Testis (tissue), 3 donors: Measurements from ENCODE around the gene RASA1. TPM values are rescaled to one million over a fixed set of nuclear protein-coding genes. Genes with fewer than 3 reads are reported as not detected.

Experiments used
- DNase-seq: peaks from one replicate; pipeline ENCODE4 v3.0.0-alpha.2; 2019
- H3K27ac ChIP-seq, 2 donors: fragments of 200-600 bp; sonication (generic); one replicate each; pipeline ENCODE4 v1.5.1; 2019
- H3K27me3 ChIP-seq: fragments of 200-600 bp; sonication (generic); one replicate; pipeline ENCODE4 v1.5.1; 2019
- H3K36me3 ChIP-seq: fragments of 200-600 bp; sonication (generic); one replicate; pipeline ENCODE4 v1.5.1; 2017; ENCODE audit warnings: low read depth; ENCODE audit errors: missing control alignments
- H3K4me1 ChIP-seq: fragments of 200-600 bp; sonication (generic); one replicate; pipeline ENCODE4 v1.5.1; 2019
- H3K4me3 ChIP-seq, 2 donors: fragments of 200-600 bp; sonication (generic); one replicate each; pipeline ENCODE4 v1.5.1; 2017 to 2019
- H3K9me3 ChIP-seq: fragments of 200-600 bp; sonication (generic); one replicate; pipeline ENCODE4 v1.5.1; 2017
- POLR2A ChIP-seq: fragments of 450-650 bp; IDR thresholded peaks from one replicate; pipeline ENCODE4 v1.6.1; 2017; ENCODE audit warnings: antibody characterized with exemption, mild to moderate bottlenecking, moderate library complexity
- WGBS, 2 donors: methylation state at CpG; one replicate each; pipeline ENCODE4 v1.1.5; 2018; 5-methylcytosine and 5-hydroxymethylcytosine counted together
- intact Hi-C: fragments of 100-400 bp; cut with DNase I; formaldehyde crosslinking; loops from one replicate; pipeline ENCODE4 v1.15.1; 2023; ENCODE audit warnings: low total_unique reads
- polyA plus RNA-seq: library from polyadenylated mRNA; stranded (reverse); fragments of 350-450 nt; fragmentation: Illumina TruSeq; extraction: RNeasy Lipid Tissue Mini Kit (QIAGEN cat#74804); gene quantifications from one replicate; pipeline ENCODE4 v1.2.3, GENCODE V29; 2014; ENCODE audit warnings: low read depth, low replicate concordance; ENCODE audit not compliant: insufficient read depth
- total RNA-seq, 2 donors: library from RNA; depleted of rRNA; stranded (reverse); fragments of >200 nt; gene quantifications; one replicate each; pipeline ENCODE4 v1.2.3, GENCODE V29; 2016
- TF ChIP-seq, protein P1 (sequence below), 3 experiments: fragments of 450-650 bp in 2 of 3; fragments of 200-600 bp in 1 of 3; sonication (generic) in 1 of 3; IDR thresholded peaks; one replicate each; pipeline ENCODE4 v1.5.1; 2016 to 2019; ENCODE audit warnings: antibody characterized with exemption in 3 of 3, mild to moderate bottlenecking in 2 of 3, moderate library complexity in 1 of 3

The RASA1 gene
- total and polyA plus RNA-seq, 3 donors from 2014 or later = 45.9 to 65.2 (median 61.1) TPM

- TF ChIP-seq, protein P1, sequence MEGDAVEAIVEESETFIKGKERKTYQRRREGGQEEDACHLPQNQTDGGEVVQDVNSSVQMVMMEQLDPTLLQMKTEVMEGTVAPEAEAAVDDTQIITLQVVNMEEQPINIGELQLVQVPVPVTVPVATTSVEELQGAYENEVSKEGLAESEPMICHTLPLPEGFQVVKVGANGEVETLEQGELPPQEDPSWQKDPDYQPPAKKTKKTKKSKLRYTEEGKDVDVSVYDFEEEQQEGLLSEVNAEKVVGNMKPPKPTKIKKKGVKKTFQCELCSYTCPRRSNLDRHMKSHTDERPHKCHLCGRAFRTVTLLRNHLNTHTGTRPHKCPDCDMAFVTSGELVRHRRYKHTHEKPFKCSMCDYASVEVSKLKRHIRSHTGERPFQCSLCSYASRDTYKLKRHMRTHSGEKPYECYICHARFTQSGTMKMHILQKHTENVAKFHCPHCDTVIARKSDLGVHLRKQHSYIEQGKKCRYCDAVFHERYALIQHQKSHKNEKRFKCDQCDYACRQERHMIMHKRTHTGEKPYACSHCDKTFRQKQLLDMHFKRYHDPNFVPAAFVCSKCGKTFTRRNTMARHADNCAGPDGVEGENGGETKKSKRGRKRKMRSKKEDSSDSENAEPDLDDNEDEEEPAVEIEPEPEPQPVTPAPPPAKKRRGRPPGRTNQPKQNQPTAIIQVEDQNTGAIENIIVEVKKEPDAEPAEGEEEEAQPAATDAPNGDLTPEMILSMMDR (IDR thresholded peaks at IDR 0.05) = no peak
- TF ChIP-seq POLR2A = no peak
- DNase-seq = no peak
- no peaks in the 10 kb centered on the region for H3K4me1 ChIP-seq
- no peaks in the 10 kb centered on the region for H3K36me3 ChIP-seq
- no peak overlapping the region for H3K4me3 ChIP-seq
- H3K9me3 ChIP-seq = no peaks in the 10 kb centered on the region
- 87 to 97% methylated on average over 1 of the region's 1 CpG for WGBS, 2 donors
- H3K27me3 ChIP-seq = no peaks in the 10 kb centered on the region
- no peak overlapping the region for H3K27ac ChIP-seq
- intact Hi-C loops = no loop called here
These were observed 94.0 kb downstream of the RASA1 start for GRCh38 chr5:87361536-87362213.

DNA sequence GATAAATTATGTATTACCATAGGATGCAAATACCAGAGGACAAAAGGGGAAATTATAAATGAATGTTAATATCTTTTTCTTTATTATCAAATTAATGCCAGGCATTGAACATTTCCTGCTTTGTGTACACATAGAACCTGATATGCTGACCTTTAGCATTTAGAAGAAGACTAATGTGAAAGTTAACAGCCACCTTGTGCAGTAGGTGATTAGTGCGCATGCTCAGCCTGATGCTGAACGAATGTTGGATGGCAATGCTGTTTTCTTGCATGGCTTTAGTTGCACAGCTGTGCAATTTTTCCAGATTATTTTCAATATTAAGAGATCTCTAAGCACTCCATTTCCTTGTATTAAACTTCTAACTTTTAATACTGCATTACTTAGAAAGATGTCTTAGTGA is 99.6 kb downstream of the RASA1 start:
- no peaks in the 10 kb centered on the region for H3K36me3 ChIP-seq
- H3K9me3 ChIP-seq = no peaks in the 10 kb centered on the region
- no peak overlapping the region for H3K4me3 ChIP-seq
- H3K27me3 ChIP-seq = no peaks in the 10 kb centered on the region
- no peak overlapping the region for H3K27ac ChIP-seq
- intact Hi-C loops = no loop called here
- TF ChIP-seq, protein P1 (IDR thresholded peaks at IDR 0.05) = no peak
- TF ChIP-seq POLR2A = no peak
- 78 to 83% methylated on average over 2 of the region's 2 CpGs for WGBS, 2 donors
- no peak for DNase-seq
- H3K4me1 ChIP-seq = no peaks in the 10 kb centered on the region

- TF ChIP-seq POLR2A = no peak
- Histone ChIP-seq H3K9me3 (no peaks in the 10 kb centered on the region), H3K27me3 (no peaks in the 10 kb centered on the region), H3K36me3 (no peaks in the 10 kb centered on the region), H3K4me1 (no peaks in the 10 kb centered on the region), H3K27ac (peak overlapping the region in 1 of 2 donors; percentile 42), H3K4me3 (no peak overlapping the region)
- intact Hi-C loops = no loop called here
- 62 to 68% methylated on average over 3 of the region's 3 CpGs for WGBS, 2 donors
- DNase-seq = no peak
These were observed 100.9 kb downstream of the RASA1 start for GRCh38 chr5:87368601-87369000.

DNA sequence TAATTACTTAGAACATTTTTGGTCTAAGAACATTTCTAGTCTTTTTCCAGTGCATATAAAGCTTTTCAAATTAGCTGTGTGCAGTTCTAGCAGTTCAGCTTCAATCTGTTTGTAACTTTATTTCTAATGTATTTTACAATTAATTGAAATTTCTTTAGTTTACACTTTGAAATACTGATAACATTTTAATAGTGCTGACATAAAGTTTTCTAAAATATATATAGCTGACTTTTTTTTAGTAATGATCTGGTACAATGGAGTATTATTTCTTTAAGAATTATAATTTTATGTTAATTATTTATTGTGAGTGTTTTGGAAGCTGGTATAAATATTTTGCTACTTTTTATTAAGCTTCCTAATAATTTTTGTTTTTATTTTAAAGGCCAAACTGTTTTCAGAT is 101.7 kb downstream of the RASA1 start:
- no peaks in the 10 kb centered on the region for H3K27me3 ChIP-seq
- intact Hi-C loops = no loop called here
- TF ChIP-seq, protein P1 (IDR thresholded peaks at IDR 0.05) = no peak
- TF ChIP-seq POLR2A = no peak
- H3K9me3 ChIP-seq = no peaks in the 10 kb centered on the region
- no peak for DNase-seq
- H3K4me3 ChIP-seq = no peak overlapping the region
- H3K4me1 ChIP-seq = no peaks in the 10 kb centered on the region
- peak overlapping the region in 1 of 2 donors; percentile 42 for H3K27ac ChIP-seq
- H3K36me3 ChIP-seq = no peaks in the 10 kb centered on the region

GRCh38 chr5:87372705-87373104 is 105.0 kb downstream of the RASA1 start:
- H3K27me3 ChIP-seq = no peaks in the 10 kb centered on the region
- H3K9me3 ChIP-seq = no peaks in the 10 kb centered on the region
- intact Hi-C loops = no loop called here
- WGBS, 2 donors = 56 to 70% methylated on average over 2 of the region's 2 CpGs
- no peak for DNase-seq
- H3K27ac ChIP-seq = no peak overlapping the region
- no peak overlapping the region for H3K4me3 ChIP-seq
- H3K36me3 ChIP-seq = no peaks in the 10 kb centered on the region
- no peaks in the 10 kb centered on the region for H3K4me1 ChIP-seq
- TF ChIP-seq, protein P1 (IDR thresholded peaks at IDR 0.05) = no peak
- TF ChIP-seq POLR2A = no peak
